Measurements from ENCODE around the gene MRAP2.

The MRAP2 gene

GRCh38 chr6:84137989-84138575, 104.5 kb downstream of the MRAP2 start:
- no peak for DNase-seq

GRCh38 chr6:84139311-84139710, 105.7 kb downstream of the MRAP2 start:
- no peak for DNase-seq

Data from fibroblast of skin of right quadriceps (primary cell).